ENCODE results near the gene ANO8. TPM values are rescaled to one million over a fixed set of nuclear protein-coding genes. Genes with fewer than 3 reads are reported as not detected.
A peak's percentile ranks its signal among the peaks of the same experiment; 100 is the strongest.

The ANO8 gene
- total and polyA plus RNA-seq, 2 donors (not counting 3 experiments of a cell fraction or from before 2014, with no cell fraction given): 3.5 to 6.8 TPM

DNA sequence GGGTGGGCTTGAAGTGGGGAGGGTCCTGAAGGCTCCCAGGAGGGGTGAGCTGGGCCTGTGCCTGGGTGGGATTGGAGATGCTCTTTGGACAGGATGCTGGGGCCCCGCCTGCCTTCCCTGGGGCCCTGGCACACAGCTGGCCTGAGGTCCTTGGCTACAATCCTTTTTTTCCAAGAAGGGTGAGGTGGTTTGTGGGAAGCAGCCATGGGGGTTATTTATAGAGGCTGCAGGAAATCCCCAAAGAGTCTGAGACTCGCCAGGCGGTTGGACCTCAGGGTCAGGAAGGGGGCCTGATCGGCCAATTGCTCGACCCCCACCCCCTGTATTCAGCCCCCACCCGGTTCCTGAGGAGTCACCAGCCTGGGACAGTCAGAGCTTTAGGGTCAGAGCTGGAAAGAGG lies 12.7 kb upstream of the ANO8 start:
- Histone ChIP-seq H3K4me3 (replicated peaks in 1 of 3; ENCODE audit: insufficient read depth in 1 of 3, low read depth in 1 of 3, low read length in 3 of 3) (no peak overlapping the region), H3K4me2 (ENCODE audit: insufficient read depth, low read length) (no peak overlapping the region), H3K4me1 (ENCODE audit: control insufficient read depth, extremely low read depth, insufficient read depth, low read length) (peaks cover 27% of the 10 kb centered on the region), H3K36me3 (ENCODE audit: control insufficient read depth in 2 of 2, extremely low read depth in 1 of 2, insufficient read depth in 2 of 2, low read length in 2 of 2) (no peaks in the 10 kb centered on the region), H3K79me2 (ENCODE audit: control insufficient read depth, insufficient read depth, low read length) (no peaks in the 10 kb centered on the region), H3K9me3 (replicated peaks; ENCODE audit: control insufficient read depth, insufficient read depth, low read length) (no peaks in the 10 kb centered on the region), H3K27ac (ENCODE audit: insufficient read depth, low read depth, low read length) (peak overlapping the region; percentile 53), H4K20me1 (replicated peaks; ENCODE audit: control insufficient read depth, extremely low read depth, insufficient read depth, low read length) (no peaks in the 10 kb centered on the region), H3K9me1 (replicated peaks; ENCODE audit: control insufficient read depth, extremely low read depth, insufficient read depth, low read length) (no peaks in the 10 kb centered on the region), H3K27me3 (ENCODE audit: control insufficient read depth in 2 of 2, insufficient read depth in 2 of 2, low read length in 2 of 2) (no peaks in the 10 kb centered on the region), H3K9ac (replicated peaks; ENCODE audit: extremely low read depth, insufficient read depth, low read length) (peak overlapping the region; percentile 6), H2AFZ (ENCODE audit: low read depth, low read length) (no peak overlapping the region)
- peak; percentile 51 for DNase-seq (ENCODE audit: low read depth, low spot score)
- ChIA-PET CTCF (interaction anchor here (0.7 to 7.0 kb wide), 9 partner anchors 28 to 119 kb away, joined by 3 to 180 read pairs (median 3); partner anchors contain the start of genes BST2 and PLVAP), POLR2A (no interaction called here)
- peak; percentile 60 for FAIRE-seq
- intact Hi-C loops (cut with micrococcal nuclease): loop anchor here (2.0 kb wide), 1 partner anchor 55 kb away; no protein-coding TSS in a partner anchor
- BruUV-seq (replicated peaks): no TSS peak
- no peak for TF ChIP-seq FOS (IDR thresholded peaks at IDR 0.05; ENCODE audit: borderline replicate concordance, insufficient read depth, low read length)
- dilution Hi-C loops (cut with MboI; ENCODE audit: extremely low pct_ligation_motif_present, low sequenced_read_pairs): no loop called here

DNA sequence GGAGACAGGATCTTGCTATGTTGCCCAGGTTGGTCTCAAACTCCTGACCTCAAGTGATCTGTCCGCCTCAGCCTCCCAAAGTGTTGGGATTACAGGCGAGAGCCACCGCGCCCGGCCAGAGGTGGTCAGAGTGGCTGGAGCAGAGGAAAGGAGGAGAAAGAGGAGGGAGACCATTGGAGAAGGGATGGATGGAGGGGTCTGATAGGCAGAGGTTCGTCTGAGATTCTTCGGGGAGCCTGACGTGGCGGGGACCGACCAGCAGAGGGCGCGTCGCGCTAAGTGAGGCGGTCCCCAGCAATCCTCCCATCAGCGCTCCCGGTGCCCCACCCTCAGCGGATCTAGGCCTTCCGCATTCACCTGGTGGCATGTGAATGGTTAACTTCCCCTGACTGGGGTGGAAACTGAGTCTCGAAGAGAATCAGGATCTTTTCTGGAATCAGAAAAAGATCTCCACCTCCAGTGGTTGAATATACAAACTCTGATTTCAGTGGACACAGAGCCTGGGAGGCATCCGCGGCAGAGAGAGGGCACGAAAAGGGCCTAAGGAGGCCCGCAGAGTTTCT lies 11.5 kb upstream of the ANO8 start:
- dilution Hi-C loops (cut with MboI; ENCODE audit: extremely low pct_ligation_motif_present, low sequenced_read_pairs): no loop called here
- CTCF ChIA-PET: interaction anchor here (0.5 to 7.0 kb wide), 3 partner anchors 40 to 53 kb away, joined by 3 to 180 read pairs (median 6); no protein-coding TSS in a partner anchor
- FAIRE-seq (peak; percentile 92), DNase-seq (ENCODE audit: low read depth, low spot score) (peak; percentile 62)
- BruUV-seq (replicated peaks): no TSS peak
- Histone ChIP-seq H3K4me3 (replicated peaks in 1 of 3; ENCODE audit: insufficient read depth in 1 of 3, low read depth in 1 of 3, low read length in 3 of 3) (no peak overlapping the region), H3K27me3 (ENCODE audit: control insufficient read depth in 2 of 2, insufficient read depth in 2 of 2, low read length in 2 of 2) (no peaks in the 10 kb centered on the region), H3K27ac (ENCODE audit: insufficient read depth, low read depth, low read length) (no peak overlapping the region), H3K36me3 (ENCODE audit: control insufficient read depth in 2 of 2, extremely low read depth in 1 of 2, insufficient read depth in 2 of 2, low read length in 2 of 2) (no peaks in the 10 kb centered on the region), H3K9me3 (replicated peaks; ENCODE audit: control insufficient read depth, insufficient read depth, low read length) (no peaks in the 10 kb centered on the region), H2AFZ (ENCODE audit: low read depth, low read length) (no peak overlapping the region), H3K9me1 (replicated peaks; ENCODE audit: control insufficient read depth, extremely low read depth, insufficient read depth, low read length) (no peaks in the 10 kb centered on the region), H3K4me2 (ENCODE audit: insufficient read depth, low read length) (no peak overlapping the region), H4K20me1 (replicated peaks; ENCODE audit: control insufficient read depth, extremely low read depth, insufficient read depth, low read length) (no peaks in the 10 kb centered on the region), H3K79me2 (ENCODE audit: control insufficient read depth, insufficient read depth, low read length) (no peaks in the 10 kb centered on the region), H3K4me1 (ENCODE audit: control insufficient read depth, extremely low read depth, insufficient read depth, low read length) (peaks cover 25% of the 10 kb centered on the region), H3K9ac (replicated peaks; ENCODE audit: extremely low read depth, insufficient read depth, low read length) (no peak overlapping the region)
- intact Hi-C loops (cut with micrococcal nuclease): loop anchor here (1.0 to 2.0 kb wide), 4 partner anchors 40 to 120 kb away; no protein-coding TSS in a partner anchor
- POLR2A ChIA-PET: no interaction called here
- TF ChIP-seq MYC (IDR thresholded peaks at IDR 0.05; ENCODE audit: low read depth, low read length): no peak
- TF ChIP-seq POLR2A (IDR thresholded peaks at IDR 0.05; ENCODE audit: low read depth, low read length): no peak
- TF ChIP-seq, protein P1, sequence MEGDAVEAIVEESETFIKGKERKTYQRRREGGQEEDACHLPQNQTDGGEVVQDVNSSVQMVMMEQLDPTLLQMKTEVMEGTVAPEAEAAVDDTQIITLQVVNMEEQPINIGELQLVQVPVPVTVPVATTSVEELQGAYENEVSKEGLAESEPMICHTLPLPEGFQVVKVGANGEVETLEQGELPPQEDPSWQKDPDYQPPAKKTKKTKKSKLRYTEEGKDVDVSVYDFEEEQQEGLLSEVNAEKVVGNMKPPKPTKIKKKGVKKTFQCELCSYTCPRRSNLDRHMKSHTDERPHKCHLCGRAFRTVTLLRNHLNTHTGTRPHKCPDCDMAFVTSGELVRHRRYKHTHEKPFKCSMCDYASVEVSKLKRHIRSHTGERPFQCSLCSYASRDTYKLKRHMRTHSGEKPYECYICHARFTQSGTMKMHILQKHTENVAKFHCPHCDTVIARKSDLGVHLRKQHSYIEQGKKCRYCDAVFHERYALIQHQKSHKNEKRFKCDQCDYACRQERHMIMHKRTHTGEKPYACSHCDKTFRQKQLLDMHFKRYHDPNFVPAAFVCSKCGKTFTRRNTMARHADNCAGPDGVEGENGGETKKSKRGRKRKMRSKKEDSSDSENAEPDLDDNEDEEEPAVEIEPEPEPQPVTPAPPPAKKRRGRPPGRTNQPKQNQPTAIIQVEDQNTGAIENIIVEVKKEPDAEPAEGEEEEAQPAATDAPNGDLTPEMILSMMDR (IDR thresholded peaks at IDR 0.05; ENCODE audit: extremely low read depth in 1 of 2, insufficient read depth in 1 of 2, low read depth in 1 of 2, low read length in 2 of 2): peak; percentile 86 to 96
- TF ChIP-seq GATA2 (IDR thresholded peaks at IDR 0.05; ENCODE audit: insufficient read depth, insufficient read length, low read depth, low read length): no peak
- peak; percentile 20 for TF ChIP-seq POLR2AphosphoS5 (IDR thresholded peaks at IDR 0.05; ENCODE audit: insufficient read depth, low read depth, low read length)
- TF ChIP-seq JUN (IDR thresholded peaks at IDR 0.05; ENCODE audit: borderline replicate concordance, insufficient read depth, insufficient read length, low read depth): no peak
- TF ChIP-seq EZH2 (IDR thresholded peaks at IDR 0.05; ENCODE audit: borderline replicate concordance, low read depth, low read length, severe bottlenecking): no peak
- TF ChIP-seq, protein P2, sequence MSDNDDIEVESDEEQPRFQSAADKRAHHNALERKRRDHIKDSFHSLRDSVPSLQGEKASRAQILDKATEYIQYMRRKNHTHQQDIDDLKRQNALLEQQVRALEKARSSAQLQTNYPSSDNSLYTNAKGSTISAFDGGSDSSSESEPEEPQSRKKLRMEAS (IDR thresholded peaks at IDR 0.05; ENCODE audit: insufficient read depth, insufficient read length): no peak
- TF ChIP-seq FOS (IDR thresholded peaks at IDR 0.05; ENCODE audit: borderline replicate concordance, insufficient read depth, low read length): no peak

Data from endothelial cell of umbilical vein (primary cell).